Psoas muscle (tissue), 8 donors: Measurements from ENCODE around the gene ZDHHC4. TPM values are rescaled to one million over a fixed set of nuclear protein-coding genes. Genes with fewer than 3 reads are reported as not detected.

ENCODE experiments used
- ATAC-seq, 4 donors: fragments of 200-7000 bp; cut with Tn5 transposase; one replicate each; pipeline ENCODE4 v1.9.1; 2020; ENCODE audit warnings: moderate library complexity in 3 of 4, mild to moderate bottlenecking in 2 of 4
- DNase-seq, 2 donors: peaks; one replicate each; pipeline ENCODE4 v3.0.0-alpha.2; 2020
- H3K27ac ChIP-seq: fragments of 200-600 bp; one replicate; pipeline ENCODE4 v1.8.0; 2022
- H3K27me3 ChIP-seq, 3 donors: fragments of 200-600 bp in 1 of 3; one replicate each; pipeline versions ENCODE4 v1.6.1 to v1.8.0; 2013 to 2022; ENCODE audit warnings: low read length in 2 of 3, mild to moderate bottlenecking in 2 of 3, moderate library complexity in 1 of 3; ENCODE audit not compliant: insufficient read depth in 3 of 3
- H3K36me3 ChIP-seq, 2 donors: fragments of 200-600 bp in 1 of 2; one replicate each; pipeline versions ENCODE4 v1.6.1 to v1.8.0; 2013 to 2022; ENCODE audit warnings: low read depth in 1 of 2, mild to moderate bottlenecking in 1 of 2, moderate library complexity in 1 of 2; ENCODE audit not compliant: insufficient read depth in 1 of 2
- H3K4me1 ChIP-seq: fragments of 200-600 bp; one replicate; pipeline ENCODE4 v1.8.0; 2022
- H3K4me3 ChIP-seq: fragments of 200-600 bp; one replicate; pipeline ENCODE4 v1.8.0; 2022; ENCODE audit warnings: mild to moderate bottlenecking
- H3K9me3 ChIP-seq: fragments of 200-600 bp; one replicate; pipeline ENCODE4 v1.8.0; 2022
- WGBS, 3 donors: extraction: QIAGEN DNeasy Blood & Tissue Kit; methylation state at CpG; one replicate each; pipeline versions ENCODE4 v1.1.6 to v1.1.7; 2013; 5-methylcytosine and 5-hydroxymethylcytosine counted together
- intact Hi-C, 2 donors: fragments of 100-400 bp; cut with DNase I; formaldehyde crosslinking; loops; one replicate each; pipeline versions ENCODE4 v1.11.0 to v1.14.2; 2022
- polyA plus RNA-seq, 3 donors: library from polyadenylated mRNA; stranded (reverse); fragments of 200-250 nt; gene quantifications; one replicate each; pipeline ENCODE4 v1.2.3, GENCODE V29; 2013
- total RNA-seq, 4 donors: library from RNA; stranded (reverse); fragmentation: NEBNext Ultra II Directional in 2 of 4; extraction: Animal tissue kit (Norgen Biotek cat#: 25700) in 2 of 4; gene quantifications; one replicate each; pipeline versions ENCODE4 v1.2.1 to v1.2.4, GENCODE V29; 2021 to 2023
- TF ChIP-seq, protein P1 (sequence below): fragments of 200-600 bp; IDR thresholded peaks from one replicate; pipeline ENCODE4 v1.8.0; 2022; ENCODE audit warnings: antibody characterized with exemption
- donor health status: healthy with polysubstance abuse.
- donor health status: DM: no; HTN: no; CAD: no; lungs with moderate emphysema.
- donor health status: Bipolar disorder and iron deficiency.
- donor health status: healthy.
- donor health status: DM: yes; HTN: yes; CAD: no.
- donor health status: DM: no; HTN: no; CAD: no.
- donor health status: DM: no; HTN: no; CAD: no.
- donor health status: DM: yes; HTN: yes; CAD: no.

Gene ZDHHC4
- total and polyA plus RNA-seq, 7 donors: 46.7 to 112 (median 60.0) TPM

DNA sequence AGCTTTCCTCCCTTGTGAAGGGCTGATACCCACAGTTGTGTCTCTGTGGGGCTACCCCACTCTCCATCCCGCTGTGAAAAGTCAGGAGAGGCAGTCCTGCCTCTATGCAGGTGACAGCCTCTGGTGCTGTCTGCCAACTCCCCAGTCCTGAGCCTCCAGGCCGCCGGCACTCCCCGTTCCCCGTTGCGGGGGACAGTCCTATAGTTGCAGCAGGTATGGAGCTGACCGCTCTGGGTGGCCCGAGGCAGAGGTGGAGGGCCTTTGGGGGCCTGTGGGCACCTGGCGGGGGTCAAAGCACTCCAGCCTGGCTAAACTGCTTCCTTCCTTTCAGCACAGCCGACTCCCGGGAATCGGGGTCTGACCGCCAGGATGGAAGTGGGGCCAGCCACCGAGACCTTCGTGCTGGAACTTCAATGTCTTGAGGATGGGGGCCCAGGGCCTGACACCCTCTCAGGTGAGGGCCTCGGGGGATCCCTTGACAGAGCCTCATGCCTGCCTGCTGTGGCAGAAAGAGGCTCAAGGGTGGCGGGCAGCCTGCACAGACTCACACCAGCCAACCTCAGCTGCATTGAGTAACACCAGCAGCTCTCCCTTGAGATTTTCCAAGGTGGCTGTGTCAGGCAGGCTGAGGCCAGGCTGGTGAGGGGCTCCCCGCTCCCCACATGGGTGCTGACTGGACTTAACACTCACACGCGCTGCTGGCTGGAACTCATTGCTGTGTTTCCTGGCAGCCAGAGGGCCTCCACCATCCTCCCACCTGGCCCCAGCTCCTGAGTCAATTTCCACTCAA, 39.8 kb downstream of the ZDHHC4 start:
- ATAC-seq: no peak

DNA sequence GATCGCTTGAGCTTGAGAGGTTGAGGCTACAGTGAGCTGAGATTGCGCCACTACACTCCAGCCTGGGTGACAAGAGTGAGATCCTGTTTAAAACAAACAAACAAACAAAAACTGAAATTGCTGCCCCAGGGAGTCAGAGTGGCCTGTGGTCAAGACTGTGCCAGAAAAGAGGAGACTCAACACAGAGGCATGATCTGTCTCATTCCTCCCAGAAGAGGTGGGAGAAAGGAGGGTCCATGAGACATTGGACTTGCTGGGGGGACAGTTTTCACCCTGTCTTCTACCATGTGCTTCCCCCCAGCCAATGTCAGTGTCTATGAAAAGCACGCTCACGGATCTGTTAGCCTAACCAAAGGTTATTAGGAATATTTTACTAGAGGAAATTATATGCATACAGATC, 41.4 kb downstream of the ZDHHC4 start:
- Histone ChIP-seq H3K4me1 (peaks cover 3% of the 10 kb centered on the region), H3K9me3 (no peaks in the 10 kb centered on the region), H3K27ac (no peak overlapping the region), H3K36me3 (peaks cover 0 to 18% of the 10 kb centered on the region in 2 donors), H3K4me3 (no peak overlapping the region), H3K27me3 (no peaks in the 10 kb centered on the region)
- 71 to 84% (median 83%) methylated on average over 4 of the region's 4 CpGs for WGBS, 3 donors
- no peak for DNase-seq
- intact Hi-C loops: no loop called here
- ATAC-seq: no peak
- TF ChIP-seq, protein P1, sequence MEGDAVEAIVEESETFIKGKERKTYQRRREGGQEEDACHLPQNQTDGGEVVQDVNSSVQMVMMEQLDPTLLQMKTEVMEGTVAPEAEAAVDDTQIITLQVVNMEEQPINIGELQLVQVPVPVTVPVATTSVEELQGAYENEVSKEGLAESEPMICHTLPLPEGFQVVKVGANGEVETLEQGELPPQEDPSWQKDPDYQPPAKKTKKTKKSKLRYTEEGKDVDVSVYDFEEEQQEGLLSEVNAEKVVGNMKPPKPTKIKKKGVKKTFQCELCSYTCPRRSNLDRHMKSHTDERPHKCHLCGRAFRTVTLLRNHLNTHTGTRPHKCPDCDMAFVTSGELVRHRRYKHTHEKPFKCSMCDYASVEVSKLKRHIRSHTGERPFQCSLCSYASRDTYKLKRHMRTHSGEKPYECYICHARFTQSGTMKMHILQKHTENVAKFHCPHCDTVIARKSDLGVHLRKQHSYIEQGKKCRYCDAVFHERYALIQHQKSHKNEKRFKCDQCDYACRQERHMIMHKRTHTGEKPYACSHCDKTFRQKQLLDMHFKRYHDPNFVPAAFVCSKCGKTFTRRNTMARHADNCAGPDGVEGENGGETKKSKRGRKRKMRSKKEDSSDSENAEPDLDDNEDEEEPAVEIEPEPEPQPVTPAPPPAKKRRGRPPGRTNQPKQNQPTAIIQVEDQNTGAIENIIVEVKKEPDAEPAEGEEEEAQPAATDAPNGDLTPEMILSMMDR: no peak

More for the DNA sequence above, 39.8 kb downstream of the ZDHHC4 start:
- Histone ChIP-seq H3K36me3 (peaks cover 0 to 9% of the 10 kb centered on the region in 2 donors), H3K27ac (no peak overlapping the region), H3K9me3 (no peaks in the 10 kb centered on the region), H3K27me3 (no peaks in the 10 kb centered on the region), H3K4me1 (peaks cover 3% of the 10 kb centered on the region), H3K4me3 (no peak overlapping the region)
- no peak for DNase-seq
- 87 to 91% (median 87%) methylated on average over 20 of the region's 20 CpGs for WGBS, 3 donors
- TF ChIP-seq, protein P1: no peak
- intact Hi-C loops: no loop called here

DNA sequence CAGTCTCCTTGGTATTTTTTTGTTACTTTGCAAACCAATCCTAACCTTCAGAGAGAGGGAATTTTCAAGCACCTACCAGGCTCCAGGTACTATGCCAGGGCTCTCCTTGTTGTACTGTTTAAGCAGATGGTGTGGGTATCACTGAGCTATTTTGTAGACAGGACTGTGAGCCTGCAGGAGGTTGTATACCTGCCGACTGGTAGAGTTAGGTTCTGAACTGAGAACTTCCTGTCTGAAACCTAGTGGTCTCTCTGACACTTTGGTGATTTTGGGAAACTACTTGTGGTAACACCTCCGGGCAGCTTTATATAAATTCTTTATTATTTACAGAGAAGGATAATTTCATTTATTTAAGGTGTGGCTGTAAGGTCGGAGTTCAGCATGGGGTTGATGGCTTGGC, 42.7 kb downstream of the ZDHHC4 start:
- Histone ChIP-seq H3K36me3 (peaks cover 0 to 21% of the 10 kb centered on the region in 2 donors), H3K9me3 (no peaks in the 10 kb centered on the region), H3K27me3 (no peaks in the 10 kb centered on the region), H3K4me3 (no peak overlapping the region), H3K27ac (no peak overlapping the region), H3K4me1 (peaks cover 3% of the 10 kb centered on the region)
- intact Hi-C loops: no loop called here
- 89 to 92% (median 90%) methylated on average over 3 of the region's 3 CpGs for WGBS, 3 donors
- TF ChIP-seq, protein P1: no peak
- ATAC-seq: no peak
- no peak for DNase-seq

- Histone ChIP-seq H3K4me3 (no peak overlapping the region), H3K27me3 (no peaks in the 10 kb centered on the region), H3K9me3 (no peaks in the 10 kb centered on the region), H3K36me3 (peaks cover 0 to 21% of the 10 kb centered on the region in 2 donors), H3K4me1 (no peaks in the 10 kb centered on the region), H3K27ac (no peak overlapping the region)
- WGBS, 3 donors: 89 to 92% (median 90%) methylated on average over 20 of the region's 20 CpGs
- no peak for DNase-seq
- no peak for ATAC-seq
- TF ChIP-seq, protein P1: no peak
- intact Hi-C loops: no loop called here
These were observed 44.2 kb downstream of the ZDHHC4 start for GRCh38 chr7:6621195-6622133.
